IMR-90 (cell line): Measurements from ENCODE around the gene PDLIM1. TPM values are rescaled to one million over a fixed set of nuclear protein-coding genes. Genes with fewer than 3 reads are reported as not detected.

ENCODE experiments used
- ATAC-seq: fragments of 200-7000 bp; cut with Tn5 transposase; 2 replicates; pipeline ENCODE4 v1.9.1; 2020; ENCODE audit warnings: low read depth, mild to moderate bottlenecking, moderate library complexity
- BruUV-seq: library from RNA; stranded (reverse); fragments of 400-500 nt; replicated peaks from 2 replicates; lab custom pipeline; 2021; lab: Mats Ljungman, UMichigan
- CTCF ChIA-PET: fragments of 300-600 bp; formaldehyde crosslinking; extraction: SDS; loops from one replicate; lab custom pipeline; 2021; ENCODE audit warnings: antibody characterized with exemption; lab: Yijun Ruan, JAX
- POLR2A ChIA-PET: fragments of 300-600 bp; sonication (Branson Sonifier 250); formaldehyde crosslinking; loops from one replicate; lab custom pipeline; 2022; ENCODE audit warnings: antibody characterized with exemption; ENCODE audit not compliant: unreplicated experiment; lab: Charles Lee
- DNase-seq: peaks from one replicate; pipeline ENCODE4 v3.0.0; 2013
- H2AFZ ChIP-seq: replicated peaks from 2 replicates; pipeline ENCODE3; 2013; ENCODE audit warnings: low read length, mild to moderate bottlenecking; ENCODE audit not compliant: poor library complexity
- H2AK5ac ChIP-seq: 2 replicates; pipeline ENCODE4 v1.6.1; 2013; ENCODE audit warnings: low read depth, low read length, inconsistent platforms
- H2AK9ac ChIP-seq: replicated peaks from 2 replicates; pipeline ENCODE3; 2013; ENCODE audit warnings: mild to moderate bottlenecking, low read depth, low read length, moderate library complexity; ENCODE audit not compliant: poor library complexity
- H2BK120ac ChIP-seq: 2 replicates; pipeline ENCODE4 v1.6.1; 2013; ENCODE audit warnings: low read depth, low read length, inconsistent platforms
- H2BK15ac ChIP-seq: 3 replicates; pipeline ENCODE4 v1.6.1; 2013; ENCODE audit warnings: low read depth, low read length, inconsistent platforms
- H2BK20ac ChIP-seq: 2 replicates; pipeline ENCODE4 v1.6.1; 2013; ENCODE audit warnings: low read depth, mild to moderate bottlenecking, inconsistent platforms, low read length, moderate library complexity
- H2BK5ac ChIP-seq: 2 replicates; pipeline ENCODE4 v1.6.1; 2013; ENCODE audit warnings: mild to moderate bottlenecking, low read depth, low read length, inconsistent platforms; ENCODE audit not compliant: poor library complexity, severe bottlenecking
- H3K14ac ChIP-seq: replicated peaks from 2 replicates; pipeline ENCODE4 v1.6.1; 2013; ENCODE audit warnings: low read depth, low read length, inconsistent platforms
- H3K18ac ChIP-seq: 2 replicates; pipeline ENCODE4 v1.6.1; 2013; ENCODE audit warnings: low read depth, low read length, control low read depth
- H3K23ac ChIP-seq: 2 replicates; pipeline ENCODE4 v1.6.1; 2013; ENCODE audit warnings: low read depth, low read length, inconsistent platforms
- H3K27ac ChIP-seq: 2 replicates; pipeline ENCODE4 v1.5.1; 2013; ENCODE audit warnings: mild to moderate bottlenecking, control low read depth, low read length; ENCODE audit not compliant: insufficient read depth
- H3K27me3 ChIP-seq: 2 replicates; pipeline ENCODE4 v1.6.1; 2013; ENCODE audit warnings: low read length; ENCODE audit not compliant: control insufficient read depth, insufficient read depth
- H3K36me3 ChIP-seq: 2 replicates; pipeline ENCODE4 v1.6.1; 2013; ENCODE audit warnings: low read length, mixed read lengths; ENCODE audit not compliant: control insufficient read depth, insufficient read depth
- H3K4ac ChIP-seq: 2 replicates; pipeline ENCODE4 v1.6.1; 2013; ENCODE audit warnings: low read depth, low read length, inconsistent platforms
- H3K4me1 ChIP-seq: 2 replicates; pipeline ENCODE4 v1.6.1; 2013; ENCODE audit warnings: low read length, mixed read lengths; ENCODE audit not compliant: control insufficient read depth, insufficient read depth
- H3K4me2 ChIP-seq: 2 replicates; pipeline ENCODE4 v1.6.1; 2013; ENCODE audit warnings: low read depth, mild to moderate bottlenecking, control low read depth, low read length, moderate library complexity
- H3K4me3 ChIP-seq: 2 replicates; pipeline ENCODE4 v1.5.1; 2013; ENCODE audit warnings: low read depth, mild to moderate bottlenecking, control low read depth, low read length, moderate library complexity; ENCODE audit not compliant: insufficient read depth
- H3K56ac ChIP-seq: 2 replicates; pipeline ENCODE4 v1.6.1; 2013; ENCODE audit warnings: low read length, inconsistent platforms; ENCODE audit not compliant: insufficient read depth; ENCODE audit errors: extremely low read depth
- H3K79me1 ChIP-seq, 2 experiments: 2 replicates each; pipeline ENCODE4 v1.6.1; 2013; ENCODE audit warnings: low read length in 2 of 2, inconsistent platforms in 1 of 2, low read depth in 1 of 2
- H3K9ac ChIP-seq: 2 replicates; pipeline ENCODE4 v1.6.1; 2013; ENCODE audit warnings: low read depth, low read length, control low read depth
- H3K9me1 ChIP-seq: 2 replicates; pipeline ENCODE4 v1.6.1; 2013; ENCODE audit warnings: low read length, inconsistent platforms; ENCODE audit not compliant: insufficient read depth
- H3K9me3 ChIP-seq: 2 replicates; pipeline ENCODE4 v1.6.1; 2013; ENCODE audit warnings: low read length; ENCODE audit not compliant: control insufficient read depth, insufficient read depth
- H4K20me1 ChIP-seq: 2 replicates; pipeline ENCODE4 v1.6.1; 2013; ENCODE audit warnings: low read length, inconsistent platforms; ENCODE audit not compliant: insufficient read depth
- H4K5ac ChIP-seq: 2 replicates; pipeline ENCODE4 v1.6.1; 2013; ENCODE audit warnings: mild to moderate bottlenecking, low read depth, low read length, control low read depth
- H4K8ac ChIP-seq, 2 experiments: 2 replicates each; pipeline ENCODE4 v1.6.1; 2013; ENCODE audit warnings: low read depth in 2 of 2, low read length in 2 of 2, control low read depth in 1 of 2, inconsistent platforms in 1 of 2
- H4K91ac ChIP-seq: 2 replicates; pipeline ENCODE4 v1.6.1; 2013; ENCODE audit warnings: low read depth, low read length, inconsistent platforms; ENCODE audit not compliant: insufficient read depth
- BHLHE40 ChIP-seq: fragments of 150-350 bp; IDR thresholded peaks from 2 replicates; pipeline ENCODE4 v1.6.1; 2016; ENCODE audit warnings: mild to moderate bottlenecking, low read depth, low read length
- CEBPB ChIP-seq: IDR thresholded peaks from 2 replicates; pipeline ENCODE4 v1.6.1; 2012; ENCODE audit warnings: low read depth, low read length, improper control_type of control experiment
- CHD1 ChIP-seq: IDR thresholded peaks from 2 replicates; pipeline ENCODE4 v1.6.1; 2012; ENCODE audit warnings: low read depth, low read length, improper control_type of control experiment
- CTCF ChIP-seq: conservative IDR thresholded peaks from 2 replicates; pipeline ENCODE4 v1.5.1; 2012; ENCODE audit warnings: mild to moderate bottlenecking, low read depth, low read length, improper control_type of control experiment
- ELK1 ChIP-seq: fragments of 150-350 bp; IDR thresholded peaks from 2 replicates; pipeline ENCODE4 v1.6.1; 2016; ENCODE audit warnings: low read depth, mild to moderate bottlenecking, low read length, moderate library complexity, borderline replicate concordance
- FOS ChIP-seq: fragments of 150-350 bp; IDR thresholded peaks from 2 replicates; pipeline ENCODE4 v1.6.1; 2016; ENCODE audit warnings: low read depth, low read length
- MAFK ChIP-seq: IDR thresholded peaks from 2 replicates; pipeline ENCODE4 v1.6.1; 2012; ENCODE audit warnings: low read depth, low read length, improper control_type of control experiment
- MAZ ChIP-seq: IDR thresholded peaks from 2 replicates; pipeline ENCODE4 v1.6.1; 2012; ENCODE audit warnings: low read depth, mild to moderate bottlenecking, low read length, improper control_type of control experiment, moderate library complexity, borderline replicate concordance
- MXI1 ChIP-seq: IDR thresholded peaks from 2 replicates; pipeline ENCODE4 v1.6.1; 2012; ENCODE audit warnings: low read depth, mild to moderate bottlenecking, low read length, moderate library complexity, borderline replicate concordance
- NFE2L2 ChIP-seq: fragments of 150-350 bp; IDR thresholded peaks from 2 replicates; pipeline ENCODE4 v1.6.1; 2016; ENCODE audit warnings: low read depth, mild to moderate bottlenecking, low read length
- POLR2A ChIP-seq: IDR thresholded peaks from 2 replicates; pipeline ENCODE4 v1.6.1; 2012; ENCODE audit warnings: mild to moderate bottlenecking, low read depth, low read length
- RCOR1 ChIP-seq: IDR thresholded peaks from 2 replicates; pipeline ENCODE4 v1.6.1; 2012; ENCODE audit warnings: mild to moderate bottlenecking, low read length, improper control_type of control experiment; ENCODE audit not compliant: insufficient replicate concordance
- RFX5 ChIP-seq: IDR thresholded peaks from 2 replicates; pipeline ENCODE4 v1.8.0; 2012; ENCODE audit warnings: low read depth, mild to moderate bottlenecking, low read length, moderate library complexity
- SMC3 ChIP-seq: fragments of 150-350 bp; IDR thresholded peaks from 2 replicates; pipeline ENCODE4 v1.6.1; 2016; ENCODE audit warnings: low read depth, mild to moderate bottlenecking, antibody characterized with exemption, low read length, moderate library complexity
- USF2 ChIP-seq: fragments of 150-350 bp; IDR thresholded peaks from 2 replicates; pipeline ENCODE4 v1.6.1; 2017; ENCODE audit warnings: mild to moderate bottlenecking, antibody characterized with exemption, low read length, low read depth
- WGBS, 2 experiments: methylation state at CpG; one replicate each; pipeline versions ENCODE4 v1.1.5 to v1.1.7; 2013; ENCODE audit warnings: missing lambda C conversion rate in 2 of 2; ENCODE audit not compliant: insufficient read length in 1 of 2; ENCODE audit errors: extremely low coverage in 2 of 2; 5-methylcytosine and 5-hydroxymethylcytosine counted together
- dilution Hi-C: fragments of 300-500 bp; cut with HindIII; formaldehyde crosslinking; loops from one replicate; pipeline ENCODE4 v1.14.3; 2018; ENCODE audit warnings: low sequenced_read_pairs; ENCODE audit not compliant: unreplicated experiment
- in situ Hi-C: fragments of 300-500 bp; cut with MboI; formaldehyde crosslinking; loops from 3 replicates; pipeline ENCODE4 v1.14.3; 2019; ENCODE audit warnings: low sequenced_read_pairs, inconsistent platforms, mixed read lengths
- intact Hi-C: fragments of 100-400 bp; cut with micrococcal nuclease; formaldehyde crosslinking; loops from 2 replicates; pipeline ENCODE4 v1.10.0; 2022
- polyA plus RNA-seq, 3 experiments: library from polyadenylated mRNA; depleted of rRNA; stranded (reverse); fragments of >200 nt; gene quantifications; 2 replicates each; pipeline ENCODE4 v1.2.3, GENCODE V29; 2012; ENCODE audit warnings: low replicate concordance in 1 of 3
- total RNA-seq: library from RNA; depleted of rRNA; stranded (reverse); fragments of >200 nt; gene quantifications from 2 replicates; pipeline ENCODE4 v1.2.3, GENCODE V29; 2012

PDLIM1 gene
- total and polyA plus RNA-seq, 2 of the 4 experiments (the other 2 are of a cell fraction), result 30.1 to 187 TPM

GRCh38 chr10:95337423-95338160, 46.8 kb upstream of the PDLIM1 start:
- peak overlapping the region; percentile 49 for H3K4ac ChIP-seq
- H3K56ac ChIP-seq, result no peak overlapping the region
- H2BK120ac ChIP-seq, result peak overlapping the region; percentile 35; the same call in 1 of the 2 replicates
- peaks cover 24% of the 10 kb centered on the region for H3K9me1 ChIP-seq
- in situ Hi-C loops, result no loop called here
- no peaks in the 10 kb centered on the region for H4K20me1 ChIP-seq
- no peak overlapping the region for H3K27ac ChIP-seq
- ChIA-PET CTCF (no interaction called here), POLR2A (no interaction called here)
- H3K79me1 ChIP-seq, result peaks cover 0 to 6% of the 10 kb centered on the region in 2 experiments; a peak in 1 of 4 replicates
- H3K18ac ChIP-seq, result no peak overlapping the region; the same call in 1 of the 2 replicates
- ATAC-seq, result no peak
- H4K8ac ChIP-seq, result no peak overlapping the region
- no TSS peak for BruUV-seq
- no peak overlapping the region; the same call in 1 of the 2 replicates for H4K91ac ChIP-seq
- no peak overlapping the region; the same call in 1 of the 2 replicates for H4K5ac ChIP-seq
- H2AFZ ChIP-seq, result no peak overlapping the region
- H3K36me3 ChIP-seq, result no peaks in the 10 kb centered on the region
- dilution Hi-C loops, result no loop called here
- peak overlapping the region; percentile 16; the same call in 1 of the 2 replicates for H2BK20ac ChIP-seq
- H3K27me3 ChIP-seq, result no peaks in the 10 kb centered on the region
- no peak overlapping the region for H3K9ac ChIP-seq
- no peak overlapping the region for H3K4me2 ChIP-seq
- H2BK15ac ChIP-seq, result peak overlapping the region; percentile 53; the same call in 2 of the 3 replicates
- peak overlapping the region; percentile 59; the same call in 1 of the 2 replicates for H2AK5ac ChIP-seq
- H3K4me1 ChIP-seq, result peaks cover 27% of the 10 kb centered on the region
- H3K14ac ChIP-seq, result no peak overlapping the region
- H2BK5ac ChIP-seq, result no peak overlapping the region
- H3K4me3 ChIP-seq, result no peak overlapping the region
- no peak overlapping the region for H3K23ac ChIP-seq
- WGBS, 2 experiments, result 74% methylated on average over 3 of the region's 10 CpGs; no CpG with 5 or more reads in 1 of the 2 experiments
- no peaks in the 10 kb centered on the region for H3K9me3 ChIP-seq
- intact Hi-C loops, result no loop called here
- no peak overlapping the region for H2AK9ac ChIP-seq
- DNase-seq, result no peak
- no peak for TF ChIP-seq RCOR1
- no peak for TF ChIP-seq BHLHE40
- no peak for TF ChIP-seq CEBPB
- TF ChIP-seq MAZ, result no peak
- TF ChIP-seq CTCF, result no peak
- TF ChIP-seq CHD1, result no peak
- TF ChIP-seq MXI1, result no peak
- TF ChIP-seq RFX5, result no peak
- no peak for TF ChIP-seq POLR2A
- TF ChIP-seq FOS, result no peak
- TF ChIP-seq MAFK, result no peak
- no peak for TF ChIP-seq USF2
- TF ChIP-seq SMC3, result no peak
- TF ChIP-seq ELK1, result no peak
- TF ChIP-seq NFE2L2, result no peak
